A549 (cell line): ENCODE measurements around the gene LANCL2. TPM values are rescaled to one million over a fixed set of nuclear protein-coding genes. Genes with fewer than 3 reads are reported as not detected.

Experiments
- ATAC-seq, 2 experiments: fragments of 200-7000 bp in 1 of 2; fragments of >200 bp in 1 of 2; cut with Nextera tagmentation in 1 of 2; cut with Tn5 transposase in 1 of 2; 3 replicates each; pipeline versions ENCODE4 v1.8.0 to v1.9.1; 2018 to 2020; ENCODE audit warnings: mild to moderate bottlenecking in 1 of 2, moderate library complexity in 1 of 2
- CTCF ChIA-PET: fragments of 300-600 bp; sonication (Branson Sonifier 250); formaldehyde crosslinking; extraction: SDS; loops from one replicate; lab custom pipeline; 2021; ENCODE audit warnings: antibody characterized with exemption, inconsistent platforms; lab: Yijun Ruan, JAX
- POLR2A ChIA-PET: fragments of 350-600 bp; formaldehyde crosslinking; extraction: SDS; loops from one replicate; lab custom pipeline; 2021; ENCODE audit warnings: antibody characterized with exemption, inconsistent platforms; lab: Yijun Ruan, JAX
- DNase-seq, 2 experiments: peaks; one replicate each; pipeline versions ENCODE4 v3.0.0 to v3.0.0-alpha.2; 2011 to 2016; ENCODE audit warnings: low read depth in 1 of 2, low spot score in 1 of 2
- FAIRE-seq: peaks from 2 replicates; lab custom pipeline; 2011; peaks lifted over from hg19 to GRCh38; lab: Jason Lieb, UNC
- H3K27ac ChIP-seq, 2 experiments: fragments of >200 bp; sonication (Bioruptor Twin); formaldehyde crosslinking; 3 replicates each; pipeline ENCODE4 v1.5.1; 2016 to 2017
- H3K4me1 ChIP-seq: fragments of >200 bp; sonication (Bioruptor Twin); formaldehyde crosslinking; 3 replicates; pipeline ENCODE4 v1.6.1; 2016
- H3K4me2 ChIP-seq: fragments of >200 bp; sonication (Bioruptor Twin); formaldehyde crosslinking; 3 replicates; pipeline ENCODE4 v1.6.1; 2016
- H3K4me3 ChIP-seq: fragments of >200 bp; sonication (Bioruptor Twin); formaldehyde crosslinking; 3 replicates; pipeline ENCODE4 v1.5.1; 2016
- H3K9me3 ChIP-seq: fragments of >200 bp; sonication (Bioruptor Twin); formaldehyde crosslinking; 3 replicates; pipeline ENCODE4 v1.6.1; 2016
- BHLHE40 ChIP-seq: IDR thresholded peaks from 2 replicates; pipeline ENCODE4 v1.6.1; 2012; ENCODE audit warnings: low read depth, low read length, inconsistent platforms
- CBX2 ChIP-seq: fragments of 200-600 bp; sonication (generic); IDR thresholded peaks from 2 replicates; pipeline ENCODE4 v1.6.1; 2016; ENCODE audit warnings: low read depth, mild to moderate bottlenecking, borderline replicate concordance
- CEBPB ChIP-seq, 2 experiments: fragments of >200 bp in 1 of 2; sonication (Bioruptor Twin) in 1 of 2; formaldehyde crosslinking in 1 of 2; IDR thresholded peaks; 2 replicates each; pipeline ENCODE4 v1.6.1; 2012 to 2016
- CHD4 ChIP-seq: fragments of 200-600 bp; sonication (generic); IDR thresholded peaks from 2 replicates; pipeline ENCODE4 v1.6.1; 2016; ENCODE audit warnings: antibody characterized with exemption, mild to moderate bottlenecking, borderline replicate concordance
- EHF ChIP-seq: fragments of 250-450 bp; sonication (Bioruptor Pico); IDR thresholded peaks from 2 replicates; pipeline ENCODE4 v1.5.0; 2020; ENCODE audit warnings: mild to moderate bottlenecking
- EHMT2 ChIP-seq: fragments of 200-600 bp; sonication (generic); IDR thresholded peaks from 2 replicates; pipeline ENCODE4 v1.6.1; 2016; ENCODE audit warnings: antibody characterized with exemption, low read depth, mild to moderate bottlenecking, moderate library complexity
- ESRRA ChIP-seq: fragments of 150-350 bp; IDR thresholded peaks from 2 replicates; pipeline ENCODE4 v1.6.1; 2014; ENCODE audit warnings: mild to moderate bottlenecking, low read length, borderline replicate concordance
- FOSL2 ChIP-seq, 2 experiments: fragments of 450-650 bp in 1 of 2; fragments of >200 bp in 1 of 2; sonication (Bioruptor Twin) in 1 of 2; formaldehyde crosslinking; IDR thresholded peaks; 2 replicates each; pipeline versions ENCODE4 v1.5.0 to v1.6.1; 2016 to 2020; ENCODE audit warnings: mild to moderate bottlenecking in 1 of 2, moderate library complexity in 1 of 2
- HMGXB4 ChIP-seq: fragments of 250-450 bp; sonication (Bioruptor Pico); IDR thresholded peaks from 2 replicates; pipeline ENCODE4 v1.5.0; 2021; ENCODE audit warnings: mild to moderate bottlenecking, moderate library complexity, borderline replicate concordance
- HOXA7 ChIP-seq: fragments of 250-450 bp; sonication (Bioruptor Pico); IDR thresholded peaks from 2 replicates; pipeline ENCODE4 v1.5.0; 2020; ENCODE audit warnings: mild to moderate bottlenecking, moderate library complexity
- HOXB13 ChIP-seq: fragments of 250-450 bp; sonication (Bioruptor Pico); IDR thresholded peaks from 2 replicates; pipeline ENCODE4 v1.5.0; 2020; ENCODE audit warnings: low read depth, mild to moderate bottlenecking, moderate library complexity
- HOXB5 ChIP-seq: fragments of 250-450 bp; sonication (Bioruptor Pico); IDR thresholded peaks from 2 replicates; pipeline ENCODE4 v1.5.0; 2020; ENCODE audit warnings: mild to moderate bottlenecking, moderate library complexity
- JUNB ChIP-seq: fragments of >200 bp; sonication (Bioruptor Twin); formaldehyde crosslinking; IDR thresholded peaks from 2 replicates; pipeline ENCODE4 v1.6.1; 2016
- KDM5A ChIP-seq: fragments of 200-600 bp; sonication (generic); IDR thresholded peaks from 2 replicates; pipeline ENCODE4 v1.6.1; 2016; ENCODE audit warnings: antibody characterized with exemption, mild to moderate bottlenecking
- MAX ChIP-seq: IDR thresholded peaks from 2 replicates; pipeline ENCODE4 v1.6.1; 2012
- NFE2L2 ChIP-seq: fragments of 150-350 bp; conservative IDR thresholded peaks from 2 replicates; pipeline ENCODE4 v1.6.1; 2014; ENCODE audit warnings: low read length
- NR3C1 ChIP-seq: fragments of >200 bp; sonication (Bioruptor Twin); formaldehyde crosslinking; IDR thresholded peaks from 3 replicates; pipeline ENCODE4 v1.6.1; 2017
- PHF8 ChIP-seq: fragments of 200-600 bp; sonication (generic); IDR thresholded peaks from 2 replicates; pipeline ENCODE4 v1.6.1; 2016; ENCODE audit warnings: low read depth, mild to moderate bottlenecking, antibody characterized with exemption, moderate library complexity, borderline replicate concordance
- POLR2A ChIP-seq: IDR thresholded peaks from 2 replicates; pipeline ENCODE4 v1.6.1; 2012; ENCODE audit warnings: mild to moderate bottlenecking, low read length
- RCOR1 ChIP-seq: fragments of 150-350 bp; IDR thresholded peaks from 2 replicates; pipeline ENCODE4 v1.6.1; 2014; ENCODE audit warnings: antibody characterized with exemption, low read length, low read depth
- RNF2 ChIP-seq: fragments of 200-600 bp; sonication (generic); IDR thresholded peaks from 2 replicates; pipeline ENCODE4 v1.6.1; 2016; ENCODE audit warnings: low read depth, mild to moderate bottlenecking, antibody characterized with exemption, moderate library complexity, borderline replicate concordance
- SMC3 ChIP-seq: fragments of >200 bp; sonication (Bioruptor Twin); formaldehyde crosslinking; IDR thresholded peaks from 3 replicates; pipeline ENCODE4 v1.6.1; 2018; ENCODE audit warnings: inconsistent platforms
- SREBF2 ChIP-seq: fragments of 450-650 bp; IDR thresholded peaks from 2 replicates; pipeline ENCODE4 v1.6.1; 2014; ENCODE audit warnings: mild to moderate bottlenecking, moderate library complexity
- ZSCAN20 ChIP-seq: fragments of 250-450 bp; sonication (Bioruptor Pico); IDR thresholded peaks from 2 replicates; pipeline ENCODE4 v1.8.0; 2022; ENCODE audit warnings: mild to moderate bottlenecking, moderate library complexity
- whole genome bisulfite sequencing: methylation state at CpG from one replicate; pipeline ENCODE4 v1.1.6; 2017; ENCODE audit errors: missing lambda C conversion rate; 5-methylcytosine and 5-hydroxymethylcytosine counted together
- polyA plus RNA-seq, 4 experiments: library from polyadenylated mRNA; depleted of rRNA in 3 of 4; stranded (reverse); fragments of >200 nt; fragmentation: RNase III in 1 of 4; extraction: RNeasy Plus Mini Kit Qiagen cat#74134 plus additional on column Dnase treatment in 1 of 4; gene quantifications; 2 replicates in 3 of 4; 3 replicates in 1 of 4; pipeline ENCODE4 v1.2.3, GENCODE V29; 2011 to 2017
- TF ChIP-seq, protein P1 (sequence below): fragments of 450-650 bp; IDR thresholded peaks from 2 replicates; pipeline ENCODE4 v1.6.1; 2014; ENCODE audit warnings: antibody characterized with exemption
- TF ChIP-seq, protein P2 (sequence below): fragments of 200-600 bp; sonication (generic); IDR thresholded peaks from 2 replicates; pipeline ENCODE4 v1.6.1; 2016; ENCODE audit warnings: antibody characterized with exemption, mild to moderate bottlenecking, moderate library complexity

Gene LANCL2
- polyA plus RNA-seq, 2 of the 4 experiments (the other 2 are of a cell fraction) = 8.0 to 12.4 TPM

GRCh38 chr7:55326945-55327626, 38.1 kb upstream of the LANCL2 start:
- H3K4me2 ChIP-seq = no peak overlapping the region
- no peak for ATAC-seq
- ChIA-PET CTCF (interaction anchor here (0.6 to 2.2 kb wide), 6 partner anchors 21 to 555 kb away, joined by 3 to 6 read pairs (median 4); no protein-coding TSS in a partner anchor), POLR2A (no interaction called here)
- TF ChIP-seq ZSCAN20 (CRISPR knock-in tag) = no peak
- TF ChIP-seq JUNB = no peak
- no peak for TF ChIP-seq HOXB13 (CRISPR knock-in tag)
- TF ChIP-seq HMGXB4 (CRISPR knock-in tag) = no peak
- TF ChIP-seq RNF2 = no peak
- TF ChIP-seq RCOR1 = no peak
- TF ChIP-seq FOSL2 (IDR thresholded peaks at IDR 0.05) = no peak
- no peak for TF ChIP-seq FOSL2 (CRISPR knock-in tag; IDR thresholded peaks at IDR 0.05)
- TF ChIP-seq EHF = no peak
- no peak for TF ChIP-seq NR3C1
- TF ChIP-seq MAX = no peak
- no peak for TF ChIP-seq PHF8
- TF ChIP-seq HOXA7 (CRISPR knock-in tag) = no peak
- TF ChIP-seq, protein P1, sequence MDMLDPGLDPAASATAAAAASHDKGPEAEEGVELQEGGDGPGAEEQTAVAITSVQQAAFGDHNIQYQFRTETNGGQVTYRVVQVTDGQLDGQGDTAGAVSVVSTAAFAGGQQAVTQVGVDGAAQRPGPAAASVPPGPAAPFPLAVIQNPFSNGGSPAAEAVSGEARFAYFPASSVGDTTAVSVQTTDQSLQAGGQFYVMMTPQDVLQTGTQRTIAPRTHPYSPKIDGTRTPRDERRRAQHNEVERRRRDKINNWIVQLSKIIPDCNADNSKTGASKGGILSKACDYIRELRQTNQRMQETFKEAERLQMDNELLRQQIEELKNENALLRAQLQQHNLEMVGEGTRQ = no peak
- no peak for TF ChIP-seq SMC3
- TF ChIP-seq EHMT2 = no peak
- no peak for TF ChIP-seq CHD4
- no peak for TF ChIP-seq SREBF2
- no peak for TF ChIP-seq BHLHE40
- no peak for TF ChIP-seq ESRRA
- no peaks in the 10 kb centered on the region for H3K9me3 ChIP-seq
- H3K4me1 ChIP-seq = no peaks in the 10 kb centered on the region
- 51% methylated on average over 7 of the region's 7 CpGs for WGBS
- H3K27ac ChIP-seq = no peak overlapping the region
- no peak for DNase-seq
- FAIRE-seq = no peak
- no peak overlapping the region for H3K4me3 ChIP-seq

DNA sequence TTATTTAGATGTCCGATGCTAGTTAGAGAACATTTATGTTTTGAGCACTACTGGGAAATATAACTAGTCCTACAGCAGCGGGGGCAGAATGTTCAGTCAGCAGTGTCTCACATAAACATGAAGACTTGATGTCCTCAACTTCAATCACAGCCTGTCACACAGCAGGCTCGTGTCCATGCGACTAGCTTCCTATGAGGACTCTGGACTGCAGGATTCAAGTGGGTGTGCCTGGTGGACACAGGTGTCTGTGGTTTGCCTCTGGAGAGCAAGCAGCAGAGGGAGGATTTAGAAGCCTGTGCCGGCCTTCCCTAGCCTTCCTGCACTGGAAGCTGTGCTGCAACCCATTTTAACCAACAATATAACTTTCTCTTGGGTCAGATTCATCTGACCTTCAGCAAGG, 30.0 kb upstream of the LANCL2 start:
- DNase-seq (no peak), FAIRE-seq (no peak), ATAC-seq (no peak)
- no peak overlapping the region for H3K4me3 ChIP-seq
- no peak overlapping the region for H3K27ac ChIP-seq
- 29% methylated on average over 4 of the region's 5 CpGs for WGBS
- CTCF ChIA-PET = interaction anchor here (1.4 kb wide), 1 partner anchor 80 kb away, joined by 4 read pairs; no protein-coding TSS in a partner anchor
- no peaks in the 10 kb centered on the region for H3K4me1 ChIP-seq
- POLR2A ChIA-PET = no interaction called here
- H3K9me3 ChIP-seq = no peaks in the 10 kb centered on the region
- TF ChIP-seq POLR2A (no peak), EHMT2 (no peak), KDM5A (no peak), CEBPB (IDR thresholded peaks at IDR 0.05) (no peak), EHF (no peak), HOXB5 (CRISPR knock-in tag) (no peak), CBX2 (no peak), HOXA7 (CRISPR knock-in tag) (no peak), HMGXB4 (CRISPR knock-in tag) (no peak), BHLHE40 (no peak), NFE2L2 (no peak), ESRRA (no peak)
- TF ChIP-seq, protein P1 = no peak
- TF ChIP-seq, protein P2, sequence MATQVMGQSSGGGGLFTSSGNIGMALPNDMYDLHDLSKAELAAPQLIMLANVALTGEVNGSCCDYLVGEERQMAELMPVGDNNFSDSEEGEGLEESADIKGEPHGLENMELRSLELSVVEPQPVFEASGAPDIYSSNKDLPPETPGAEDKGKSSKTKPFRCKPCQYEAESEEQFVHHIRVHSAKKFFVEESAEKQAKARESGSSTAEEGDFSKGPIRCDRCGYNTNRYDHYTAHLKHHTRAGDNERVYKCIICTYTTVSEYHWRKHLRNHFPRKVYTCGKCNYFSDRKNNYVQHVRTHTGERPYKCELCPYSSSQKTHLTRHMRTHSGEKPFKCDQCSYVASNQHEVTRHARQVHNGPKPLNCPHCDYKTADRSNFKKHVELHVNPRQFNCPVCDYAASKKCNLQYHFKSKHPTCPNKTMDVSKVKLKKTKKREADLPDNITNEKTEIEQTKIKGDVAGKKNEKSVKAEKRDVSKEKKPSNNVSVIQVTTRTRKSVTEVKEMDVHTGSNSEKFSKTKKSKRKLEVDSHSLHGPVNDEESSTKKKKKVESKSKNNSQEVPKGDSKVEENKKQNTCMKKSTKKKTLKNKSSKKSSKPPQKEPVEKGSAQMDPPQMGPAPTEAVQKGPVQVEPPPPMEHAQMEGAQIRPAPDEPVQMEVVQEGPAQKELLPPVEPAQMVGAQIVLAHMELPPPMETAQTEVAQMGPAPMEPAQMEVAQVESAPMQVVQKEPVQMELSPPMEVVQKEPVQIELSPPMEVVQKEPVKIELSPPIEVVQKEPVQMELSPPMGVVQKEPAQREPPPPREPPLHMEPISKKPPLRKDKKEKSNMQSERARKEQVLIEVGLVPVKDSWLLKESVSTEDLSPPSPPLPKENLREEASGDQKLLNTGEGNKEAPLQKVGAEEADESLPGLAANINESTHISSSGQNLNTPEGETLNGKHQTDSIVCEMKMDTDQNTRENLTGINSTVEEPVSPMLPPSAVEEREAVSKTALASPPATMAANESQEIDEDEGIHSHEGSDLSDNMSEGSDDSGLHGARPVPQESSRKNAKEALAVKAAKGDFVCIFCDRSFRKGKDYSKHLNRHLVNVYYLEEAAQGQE = no peak
- H3K4me2 ChIP-seq = no peak overlapping the region
